WTC11 (cell line): ENCODE data around the gene SLC44A2. TPM values are rescaled to one million over a fixed set of nuclear protein-coding genes. Genes with fewer than 3 reads are reported as not detected.

ENCODE experiments used
- ATAC-seq: fragments of 200-7000 bp; cut with Tn5 transposase; 2 replicates; pipeline ENCODE4 v1.10.0; 2021; ENCODE audit warnings: mild to moderate bottlenecking, moderate library complexity
- CTCF ChIA-PET: fragments of 300-600 bp; sonication (Branson Sonifier 250); formaldehyde crosslinking; loops from one replicate; lab custom pipeline; 2021; ENCODE audit warnings: antibody characterized with exemption; lab: Charles Lee
- POLR2A ChIA-PET: fragments of 350-600 bp; sonication (Branson Sonifier 250); formaldehyde crosslinking; loops from one replicate; lab custom pipeline; 2021; ENCODE audit warnings: antibody characterized with exemption; lab: Charles Lee
- DNase-seq: peaks from one replicate; pipeline ENCODE4 v3.0.0; 2021; ENCODE audit warnings: low spot score
- H3K27ac Mint-ChIP-seq: 2 replicates; pipeline ENCODE4 v1.8.0; 2021; ENCODE audit warnings: mixed read lengths
- H3K27me3 Mint-ChIP-seq: 2 replicates; pipeline ENCODE4 v1.8.0; 2021; ENCODE audit warnings: low read depth, mild to moderate bottlenecking, moderate library complexity, mixed read lengths
- H3K36me3 Mint-ChIP-seq: 2 replicates; pipeline ENCODE4 v1.8.0; 2021; ENCODE audit warnings: mixed read lengths
- H3K4me1 Mint-ChIP-seq: 2 replicates; pipeline ENCODE4 v1.8.0; 2022; ENCODE audit warnings: mixed read lengths
- H3K4me3 Mint-ChIP-seq: 2 replicates; pipeline ENCODE4 v1.8.0; 2021; ENCODE audit warnings: mild to moderate bottlenecking, moderate library complexity, mixed read lengths
- H3K9me3 Mint-ChIP-seq: 2 replicates; pipeline ENCODE4 v1.8.0; 2021; ENCODE audit warnings: mixed read lengths
- CREB1 ChIP-seq: sonication (generic); formaldehyde crosslinking; IDR thresholded peaks from 2 replicates; pipeline ENCODE4 v1.8.0; 2023; ENCODE audit warnings: mild to moderate bottlenecking, missing genetic modification reagents
- CREM ChIP-seq: sonication (generic); formaldehyde crosslinking; IDR thresholded peaks from 2 replicates; pipeline ENCODE4 v1.8.1; 2022; ENCODE audit warnings: mild to moderate bottlenecking, missing genetic modification reagents, moderate library complexity
- EMX1 ChIP-seq: fragments of 250-450 bp; sonication (Bioruptor Pico); IDR thresholded peaks from 2 replicates; pipeline ENCODE4 v1.8.0; 2021; ENCODE audit warnings: mild to moderate bottlenecking
- ETV6 ChIP-seq: sonication (generic); formaldehyde crosslinking; IDR thresholded peaks from 2 replicates; pipeline ENCODE4 v1.8.1; 2022; ENCODE audit warnings: mild to moderate bottlenecking, missing genetic modification reagents
- FOXJ3 ChIP-seq: sonication (generic); formaldehyde crosslinking; IDR thresholded peaks from 2 replicates; pipeline ENCODE4 v1.9.0; 2021; ENCODE audit warnings: missing genetic modification reagents, mild to moderate bottlenecking, borderline replicate concordance
- MYBL2 ChIP-seq: sonication (generic); formaldehyde crosslinking; IDR thresholded peaks from 2 replicates; pipeline ENCODE4 v1.8.1; 2023; ENCODE audit warnings: mild to moderate bottlenecking, moderate library complexity, missing genetic modification reagents
- NR2C2 ChIP-seq: sonication (generic); formaldehyde crosslinking; IDR thresholded peaks from 2 replicates; pipeline ENCODE4 v1.8.0; 2022; ENCODE audit warnings: mild to moderate bottlenecking, missing genetic modification reagents
- SMAD3 ChIP-seq: sonication (generic); formaldehyde crosslinking; IDR thresholded peaks from 2 replicates; pipeline ENCODE4 v1.8.0; 2022; ENCODE audit warnings: missing genetic modification reagents, mild to moderate bottlenecking, borderline replicate concordance
- total RNA-seq: library from RNA; stranded (reverse); gene quantifications from 3 replicates; pipeline ENCODE4 v1.2.3, GENCODE V29; 2021
- TF ChIP-seq, protein P1 (sequence below): fragments of 250-450 bp; sonication (Bioruptor Pico); IDR thresholded peaks from 2 replicates; pipeline ENCODE4 v2.1.2; 2022; ENCODE audit warnings: mild to moderate bottlenecking, moderate library complexity
- TF ChIP-seq, protein P2 (sequence below): sonication (generic); formaldehyde crosslinking; IDR thresholded peaks from 2 replicates; pipeline ENCODE4 v1.8.0; 2022; ENCODE audit warnings: mild to moderate bottlenecking, missing genetic modification reagents
- TF ChIP-seq, protein P3 (sequence below): fragments of 250-450 bp; sonication (Bioruptor Pico); IDR thresholded peaks from 2 replicates; pipeline ENCODE4 v1.9.0; 2021; ENCODE audit warnings: moderate library complexity, mild to moderate bottlenecking, inconsistent platforms, borderline replicate concordance
- TF ChIP-seq, protein P4 (sequence below): sonication (generic); formaldehyde crosslinking; IDR thresholded peaks from 2 replicates; pipeline ENCODE4 v1.8.0; 2023; ENCODE audit warnings: missing genetic modification reagents
- TF ChIP-seq, protein P5 (sequence below): sonication (generic); formaldehyde crosslinking; IDR thresholded peaks from 2 replicates; pipeline ENCODE4 v1.8.1; 2022; ENCODE audit warnings: mild to moderate bottlenecking, moderate library complexity, missing genetic modification reagents
- TF ChIP-seq, protein P6 (sequence below): sonication (generic); formaldehyde crosslinking; IDR thresholded peaks from 2 replicates; pipeline ENCODE4 v1.8.1; 2022; ENCODE audit warnings: low read depth, mild to moderate bottlenecking, moderate library complexity, missing genetic modification reagents, borderline replicate concordance
- TF ChIP-seq, protein P7 (sequence below): sonication (generic); formaldehyde crosslinking; IDR thresholded peaks from 2 replicates; pipeline ENCODE4 v1.8.0; 2023; ENCODE audit warnings: mild to moderate bottlenecking, missing genetic modification reagents

Gene SLC44A2
- total RNA-seq, 1 experiment from 2014 or later = 109 TPM

DNA sequence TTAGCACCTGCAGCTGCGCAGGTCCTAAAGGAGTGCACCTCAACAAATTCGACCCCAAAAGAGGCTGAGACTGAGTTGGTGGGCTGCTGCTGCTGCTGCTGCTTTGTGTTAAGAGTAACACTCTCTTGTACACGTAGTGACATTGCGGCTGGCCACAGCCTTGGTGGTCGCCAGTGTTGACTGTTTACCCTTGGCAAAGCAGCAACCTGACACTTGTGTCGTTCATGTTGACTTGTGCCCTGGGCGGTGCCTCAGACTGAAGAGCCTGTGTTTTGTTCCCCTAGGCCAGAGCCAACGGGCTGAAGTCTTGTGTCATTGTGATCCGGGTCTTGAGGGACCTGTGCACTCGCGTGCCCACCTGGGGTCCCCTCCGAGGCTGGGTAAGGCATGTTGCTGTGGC, 53.5 kb downstream of the SLC44A2 start (continued):
- TF ChIP-seq MYBL2 (no peak), FOXJ3 (CRISPR knock-in tag) (no peak), ETV6 (CRISPR knock-in tag) (no peak)
- TF ChIP-seq, protein P1, sequence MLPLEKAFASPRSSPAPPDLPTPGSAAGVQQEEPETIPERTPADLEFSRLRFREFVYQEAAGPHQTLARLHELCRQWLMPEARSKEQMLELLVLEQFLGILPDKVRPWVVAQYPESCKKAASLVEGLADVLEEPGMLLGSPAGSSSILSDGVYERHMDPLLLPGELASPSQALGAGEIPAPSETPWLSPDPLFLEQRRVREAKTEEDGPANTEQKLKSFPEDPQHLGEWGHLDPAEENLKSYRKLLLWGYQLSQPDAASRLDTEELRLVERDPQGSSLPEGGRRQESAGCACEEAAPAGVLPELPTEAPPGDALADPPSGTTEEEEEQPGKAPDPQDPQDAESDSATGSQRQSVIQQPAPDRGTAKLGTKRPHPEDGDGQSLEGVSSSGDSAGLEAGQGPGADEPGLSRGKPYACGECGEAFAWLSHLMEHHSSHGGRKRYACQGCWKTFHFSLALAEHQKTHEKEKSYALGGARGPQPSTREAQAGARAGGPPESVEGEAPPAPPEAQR (CRISPR knock-in tag) = no peak
- TF ChIP-seq, protein P2, sequence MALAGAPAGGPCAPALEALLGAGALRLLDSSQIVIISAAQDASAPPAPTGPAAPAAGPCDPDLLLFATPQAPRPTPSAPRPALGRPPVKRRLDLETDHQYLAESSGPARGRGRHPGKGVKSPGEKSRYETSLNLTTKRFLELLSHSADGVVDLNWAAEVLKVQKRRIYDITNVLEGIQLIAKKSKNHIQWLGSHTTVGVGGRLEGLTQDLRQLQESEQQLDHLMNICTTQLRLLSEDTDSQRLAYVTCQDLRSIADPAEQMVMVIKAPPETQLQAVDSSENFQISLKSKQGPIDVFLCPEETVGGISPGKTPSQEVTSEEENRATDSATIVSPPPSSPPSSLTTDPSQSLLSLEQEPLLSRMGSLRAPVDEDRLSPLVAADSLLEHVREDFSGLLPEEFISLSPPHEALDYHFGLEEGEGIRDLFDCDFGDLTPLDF (CRISPR knock-in tag) = no peak
- TF ChIP-seq, protein P3, sequence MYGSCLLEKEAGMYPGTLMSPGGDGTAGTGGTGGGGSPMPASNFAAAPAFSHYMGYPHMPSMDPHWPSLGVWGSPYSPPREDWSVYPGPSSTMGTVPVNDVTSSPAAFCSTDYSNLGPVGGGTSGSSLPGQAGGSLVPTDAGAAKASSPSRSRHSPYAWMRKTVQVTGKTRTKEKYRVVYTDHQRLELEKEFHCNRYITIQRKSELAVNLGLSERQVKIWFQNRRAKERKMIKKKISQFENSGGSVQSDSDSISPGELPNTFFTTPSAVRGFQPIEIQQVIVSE = no peak
- TF ChIP-seq, protein P4, sequence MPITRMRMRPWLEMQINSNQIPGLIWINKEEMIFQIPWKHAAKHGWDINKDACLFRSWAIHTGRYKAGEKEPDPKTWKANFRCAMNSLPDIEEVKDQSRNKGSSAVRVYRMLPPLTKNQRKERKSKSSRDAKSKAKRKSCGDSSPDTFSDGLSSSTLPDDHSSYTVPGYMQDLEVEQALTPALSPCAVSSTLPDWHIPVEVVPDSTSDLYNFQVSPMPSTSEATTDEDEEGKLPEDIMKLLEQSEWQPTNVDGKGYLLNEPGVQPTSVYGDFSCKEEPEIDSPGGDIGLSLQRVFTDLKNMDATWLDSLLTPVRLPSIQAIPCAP (CRISPR knock-in tag) = no peak
- TF ChIP-seq, protein P5, sequence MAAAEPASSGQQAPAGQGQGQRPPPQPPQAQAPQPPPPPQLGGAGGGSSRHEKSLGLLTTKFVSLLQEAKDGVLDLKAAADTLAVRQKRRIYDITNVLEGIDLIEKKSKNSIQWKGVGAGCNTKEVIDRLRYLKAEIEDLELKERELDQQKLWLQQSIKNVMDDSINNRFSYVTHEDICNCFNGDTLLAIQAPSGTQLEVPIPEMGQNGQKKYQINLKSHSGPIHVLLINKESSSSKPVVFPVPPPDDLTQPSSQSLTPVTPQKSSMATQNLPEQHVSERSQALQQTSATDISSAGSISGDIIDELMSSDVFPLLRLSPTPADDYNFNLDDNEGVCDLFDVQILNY (CRISPR knock-in tag) = no peak

DNA sequence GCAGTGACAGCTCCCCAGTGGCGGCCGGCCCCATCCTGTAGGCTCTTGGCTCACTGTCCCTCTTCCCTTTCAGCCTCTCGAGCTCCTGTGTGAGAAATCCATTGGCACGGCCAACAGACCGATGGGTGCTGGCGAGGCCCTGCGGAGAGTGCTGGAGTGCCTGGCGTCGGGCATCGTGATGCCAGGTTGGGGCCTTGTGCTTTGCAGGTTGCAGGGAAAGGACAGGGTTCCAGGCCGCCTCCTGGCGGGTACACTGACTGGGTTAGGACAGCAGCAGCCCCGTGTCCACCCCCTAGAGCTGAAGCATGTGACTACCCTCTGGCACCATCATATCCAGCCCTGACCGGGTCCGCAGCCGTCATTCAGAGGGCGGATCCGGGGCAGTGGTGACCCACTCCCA, 54.4 kb downstream of the SLC44A2 start:
- Mint-ChIP-seq H3K9me3 (no peaks in the 10 kb centered on the region), H3K27ac (no peak overlapping the region), H3K27me3 (no peaks in the 10 kb centered on the region), H3K4me1 (no peaks in the 10 kb centered on the region), H3K36me3 (peaks cover 90% of the 10 kb centered on the region), H3K4me3 (no peak overlapping the region)
- CTCF ChIA-PET = interaction anchor here (1.2 kb wide), 2 partner anchors 9 to 20 kb away, joined by 3 read pairs; no protein-coding TSS in a partner anchor
- ATAC-seq (no peak), DNase-seq (no peak)
- POLR2A ChIA-PET = no interaction called here
- 0 out of 2 replicates have a peak, but pooled peaks have one; percentile 27 for TF ChIP-seq EMX1 (CRISPR knock-in tag)
- TF ChIP-seq CREM (CRISPR knock-in tag) = no peak

DNA sequence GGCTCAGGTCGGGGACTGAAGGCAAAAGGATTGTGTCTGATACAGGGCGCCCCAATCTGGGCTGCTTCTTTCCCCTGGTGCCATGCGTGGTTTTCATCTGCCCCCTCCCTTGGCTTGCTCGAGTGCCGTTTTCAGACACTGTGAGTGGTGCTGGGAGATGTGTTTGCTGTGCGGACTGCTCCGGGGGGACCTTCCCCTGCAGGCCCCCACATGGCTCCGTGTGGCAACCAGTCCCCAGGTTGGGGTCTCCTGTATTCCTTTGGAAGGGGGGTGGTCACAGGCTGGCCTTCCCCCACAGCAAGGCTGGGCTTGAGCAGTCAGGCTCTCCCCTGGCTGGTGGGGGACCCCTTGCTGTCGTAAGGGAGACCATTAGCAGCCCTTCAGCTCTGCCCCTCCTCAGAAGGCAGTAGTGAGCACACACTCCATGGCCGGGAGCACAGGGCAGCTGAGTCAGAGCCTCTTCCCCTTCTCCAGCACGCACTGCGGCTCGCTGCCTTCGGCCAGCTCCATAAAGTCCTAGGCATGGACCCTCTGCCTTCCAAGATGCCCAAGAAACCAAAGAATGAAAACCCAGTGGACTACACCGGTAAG, 55.3 kb downstream of the SLC44A2 start:
- POLR2A ChIA-PET = interaction anchor here (0.7 kb wide), 1 partner anchor 15 kb away, joined by 3 read pairs; no protein-coding TSS in a partner anchor
- H3K4me3 Mint-ChIP-seq = no peak overlapping the region
- TF ChIP-seq, protein P6, sequence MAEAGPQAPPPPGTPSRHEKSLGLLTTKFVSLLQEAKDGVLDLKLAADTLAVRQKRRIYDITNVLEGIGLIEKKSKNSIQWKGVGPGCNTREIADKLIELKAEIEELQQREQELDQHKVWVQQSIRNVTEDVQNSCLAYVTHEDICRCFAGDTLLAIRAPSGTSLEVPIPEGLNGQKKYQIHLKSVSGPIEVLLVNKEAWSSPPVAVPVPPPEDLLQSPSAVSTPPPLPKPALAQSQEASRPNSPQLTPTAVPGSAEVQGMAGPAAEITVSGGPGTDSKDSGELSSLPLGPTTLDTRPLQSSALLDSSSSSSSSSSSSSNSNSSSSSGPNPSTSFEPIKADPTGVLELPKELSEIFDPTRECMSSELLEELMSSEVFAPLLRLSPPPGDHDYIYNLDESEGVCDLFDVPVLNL (CRISPR knock-in tag) = no peak

DNA sequence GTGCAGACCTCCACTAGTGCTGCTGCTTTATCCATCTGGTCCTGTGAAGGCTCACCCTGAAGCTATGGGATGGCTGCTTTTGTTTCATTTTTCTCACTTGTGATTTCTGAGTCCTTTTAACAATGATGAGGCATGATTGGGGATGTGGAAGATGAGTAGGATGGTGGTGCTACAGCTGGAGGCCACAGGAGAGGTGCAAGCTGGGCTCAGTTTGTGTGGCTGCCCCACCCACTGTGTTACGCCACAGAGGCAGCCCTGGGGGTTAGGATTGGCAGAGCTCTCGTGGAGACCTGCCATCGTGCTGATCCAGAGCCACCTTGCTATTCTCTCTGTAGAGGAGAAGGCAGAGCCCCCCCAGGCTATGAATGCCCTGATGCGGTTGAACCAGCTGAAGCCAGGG, 56.3 kb downstream of the SLC44A2 start:
- DNase-seq (no peak), ATAC-seq (no peak)
- Mint-ChIP-seq H3K27ac (no peak overlapping the region), H3K27me3 (no peaks in the 10 kb centered on the region), H3K36me3 (peaks cover 90% of the 10 kb centered on the region), H3K4me3 (no peak overlapping the region), H3K9me3 (no peaks in the 10 kb centered on the region), H3K4me1 (no peaks in the 10 kb centered on the region)
- ChIA-PET CTCF (interaction anchor here (1.2 kb wide), 1 partner anchor 100 kb away, joined by 3 read pairs; no protein-coding TSS in a partner anchor), POLR2A (no interaction called here)
- TF ChIP-seq, protein P7, sequence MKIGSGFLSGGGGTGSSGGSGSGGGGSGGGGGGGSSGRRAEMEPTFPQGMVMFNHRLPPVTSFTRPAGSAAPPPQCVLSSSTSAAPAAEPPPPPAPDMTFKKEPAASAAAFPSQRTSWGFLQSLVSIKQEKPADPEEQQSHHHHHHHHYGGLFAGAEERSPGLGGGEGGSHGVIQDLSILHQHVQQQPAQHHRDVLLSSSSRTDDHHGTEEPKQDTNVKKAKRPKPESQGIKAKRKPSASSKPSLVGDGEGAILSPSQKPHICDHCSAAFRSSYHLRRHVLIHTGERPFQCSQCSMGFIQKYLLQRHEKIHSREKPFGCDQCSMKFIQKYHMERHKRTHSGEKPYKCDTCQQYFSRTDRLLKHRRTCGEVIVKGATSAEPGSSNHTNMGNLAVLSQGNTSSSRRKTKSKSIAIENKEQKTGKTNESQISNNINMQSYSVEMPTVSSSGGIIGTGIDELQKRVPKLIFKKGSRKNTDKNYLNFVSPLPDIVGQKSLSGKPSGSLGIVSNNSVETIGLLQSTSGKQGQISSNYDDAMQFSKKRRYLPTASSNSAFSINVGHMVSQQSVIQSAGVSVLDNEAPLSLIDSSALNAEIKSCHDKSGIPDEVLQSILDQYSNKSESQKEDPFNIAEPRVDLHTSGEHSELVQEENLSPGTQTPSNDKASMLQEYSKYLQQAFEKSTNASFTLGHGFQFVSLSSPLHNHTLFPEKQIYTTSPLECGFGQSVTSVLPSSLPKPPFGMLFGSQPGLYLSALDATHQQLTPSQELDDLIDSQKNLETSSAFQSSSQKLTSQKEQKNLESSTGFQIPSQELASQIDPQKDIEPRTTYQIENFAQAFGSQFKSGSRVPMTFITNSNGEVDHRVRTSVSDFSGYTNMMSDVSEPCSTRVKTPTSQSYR = no peak
- TF ChIP-seq, protein P4 (CRISPR knock-in tag) = no peak
- TF ChIP-seq CREB1 = no peak
- no peak for TF ChIP-seq NR2C2
- no peak for TF ChIP-seq SMAD3 (CRISPR knock-in tag)

More for the DNA sequence above, 55.3 kb downstream of the SLC44A2 start:
- DNase-seq (no peak), ATAC-seq (no peak)
- Mint-ChIP-seq H3K9me3 (no peaks in the 10 kb centered on the region), H3K36me3 (peaks cover 89% of the 10 kb centered on the region), H3K27me3 (no peaks in the 10 kb centered on the region), H3K27ac (no peak overlapping the region), H3K4me1 (no peaks in the 10 kb centered on the region)
- CTCF ChIA-PET = interaction anchor here (0.7 to 1.2 kb wide), 2 partner anchors 19 to 99 kb away, joined by 3 to 4 read pairs; no protein-coding TSS in a partner anchor
